Measurements from ENCODE around the gene COPG1.

GRCh38 chr3:129257609-129258008, 8.2 kb downstream of the COPG1 start:
- TF ChIP-seq CTCF (conservative IDR thresholded peaks at IDR 0.05) (no peak), ZFX (IDR thresholded peaks at IDR 0.05) (no peak)
